Measurements from ENCODE around the gene ABCC11. TPM values are rescaled to one million over a fixed set of nuclear protein-coding genes. Genes with fewer than 3 reads are reported as not detected.

Gene ABCC11
- total and polyA plus RNA-seq, 2 experiments from 2014 or later = 0.10 TPM; not detected in 1

DNA sequence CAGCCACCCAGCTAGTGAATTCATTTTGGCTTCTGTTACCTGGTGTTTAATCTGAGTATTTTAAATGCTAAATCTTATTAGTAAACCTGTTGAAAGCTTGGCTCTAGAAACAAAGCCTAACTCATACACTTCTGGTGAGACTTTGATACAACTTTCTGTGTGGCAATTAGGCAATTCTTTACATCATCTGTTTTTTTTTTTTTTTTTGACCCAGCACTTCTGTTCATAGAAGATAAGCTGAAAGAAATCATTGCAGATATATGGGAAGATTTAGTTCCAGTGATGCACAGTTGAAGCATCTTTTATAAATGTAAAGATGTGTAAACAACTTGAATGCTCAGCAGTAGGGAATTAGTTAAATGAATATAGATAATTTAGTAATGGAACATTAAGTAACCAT, 21.7 kb upstream of the ABCC11 start:
- DNase-seq (ENCODE audit: low spot score) = no peak
- Mint-ChIP-seq H3K27me3 (ENCODE audit: insufficient read depth, low read depth, poor library complexity) (peaks cover 1% of the 10 kb centered on the region), H3K27ac (no peak overlapping the region), H3K4me3 (no peak overlapping the region), H3K9me3 (no peaks in the 10 kb centered on the region), H3K36me3 (ENCODE audit: low read depth) (peaks cover 13% of the 10 kb centered on the region), H3K4me1 (no peaks in the 10 kb centered on the region)
- no peaks in the 10 kb centered on the region for H3K4me1 ChIP-seq (ENCODE audit: insufficient read depth)
- H3K4me2 ChIP-seq = no peak overlapping the region
- no peaks in the 10 kb centered on the region for H3F3A ChIP-seq (replicated peaks; ENCODE audit: low read depth)
- TF ChIP-seq NANOG (IDR thresholded peaks at IDR 0.05; ENCODE audit: borderline replicate concordance) (no peak), STAT1 (IDR thresholded peaks at IDR 0.05; ENCODE audit: unreplicated experiment) (no peak), CREB1 (CRISPR knock-in tag; IDR thresholded peaks at IDR 0.05; ENCODE audit: low read depth) (no peak), ZNF331 (CRISPR knock-in tag; IDR thresholded peaks at IDR 0.05; ENCODE audit: low read depth) (no peak), EZH2 (IDR thresholded peaks at IDR 0.05; ENCODE audit: low read depth, unreplicated experiment) (no peak), ZNF114 (CRISPR knock-in tag; IDR thresholded peaks at IDR 0.05) (no peak), EZH2phosphoT487 (IDR thresholded peaks at IDR 0.05; ENCODE audit: unreplicated experiment) (no peak), JUNB (IDR thresholded peaks at IDR 0.05; ENCODE audit: unreplicated experiment) (no peak)
- TF ChIP-seq, protein P1, sequence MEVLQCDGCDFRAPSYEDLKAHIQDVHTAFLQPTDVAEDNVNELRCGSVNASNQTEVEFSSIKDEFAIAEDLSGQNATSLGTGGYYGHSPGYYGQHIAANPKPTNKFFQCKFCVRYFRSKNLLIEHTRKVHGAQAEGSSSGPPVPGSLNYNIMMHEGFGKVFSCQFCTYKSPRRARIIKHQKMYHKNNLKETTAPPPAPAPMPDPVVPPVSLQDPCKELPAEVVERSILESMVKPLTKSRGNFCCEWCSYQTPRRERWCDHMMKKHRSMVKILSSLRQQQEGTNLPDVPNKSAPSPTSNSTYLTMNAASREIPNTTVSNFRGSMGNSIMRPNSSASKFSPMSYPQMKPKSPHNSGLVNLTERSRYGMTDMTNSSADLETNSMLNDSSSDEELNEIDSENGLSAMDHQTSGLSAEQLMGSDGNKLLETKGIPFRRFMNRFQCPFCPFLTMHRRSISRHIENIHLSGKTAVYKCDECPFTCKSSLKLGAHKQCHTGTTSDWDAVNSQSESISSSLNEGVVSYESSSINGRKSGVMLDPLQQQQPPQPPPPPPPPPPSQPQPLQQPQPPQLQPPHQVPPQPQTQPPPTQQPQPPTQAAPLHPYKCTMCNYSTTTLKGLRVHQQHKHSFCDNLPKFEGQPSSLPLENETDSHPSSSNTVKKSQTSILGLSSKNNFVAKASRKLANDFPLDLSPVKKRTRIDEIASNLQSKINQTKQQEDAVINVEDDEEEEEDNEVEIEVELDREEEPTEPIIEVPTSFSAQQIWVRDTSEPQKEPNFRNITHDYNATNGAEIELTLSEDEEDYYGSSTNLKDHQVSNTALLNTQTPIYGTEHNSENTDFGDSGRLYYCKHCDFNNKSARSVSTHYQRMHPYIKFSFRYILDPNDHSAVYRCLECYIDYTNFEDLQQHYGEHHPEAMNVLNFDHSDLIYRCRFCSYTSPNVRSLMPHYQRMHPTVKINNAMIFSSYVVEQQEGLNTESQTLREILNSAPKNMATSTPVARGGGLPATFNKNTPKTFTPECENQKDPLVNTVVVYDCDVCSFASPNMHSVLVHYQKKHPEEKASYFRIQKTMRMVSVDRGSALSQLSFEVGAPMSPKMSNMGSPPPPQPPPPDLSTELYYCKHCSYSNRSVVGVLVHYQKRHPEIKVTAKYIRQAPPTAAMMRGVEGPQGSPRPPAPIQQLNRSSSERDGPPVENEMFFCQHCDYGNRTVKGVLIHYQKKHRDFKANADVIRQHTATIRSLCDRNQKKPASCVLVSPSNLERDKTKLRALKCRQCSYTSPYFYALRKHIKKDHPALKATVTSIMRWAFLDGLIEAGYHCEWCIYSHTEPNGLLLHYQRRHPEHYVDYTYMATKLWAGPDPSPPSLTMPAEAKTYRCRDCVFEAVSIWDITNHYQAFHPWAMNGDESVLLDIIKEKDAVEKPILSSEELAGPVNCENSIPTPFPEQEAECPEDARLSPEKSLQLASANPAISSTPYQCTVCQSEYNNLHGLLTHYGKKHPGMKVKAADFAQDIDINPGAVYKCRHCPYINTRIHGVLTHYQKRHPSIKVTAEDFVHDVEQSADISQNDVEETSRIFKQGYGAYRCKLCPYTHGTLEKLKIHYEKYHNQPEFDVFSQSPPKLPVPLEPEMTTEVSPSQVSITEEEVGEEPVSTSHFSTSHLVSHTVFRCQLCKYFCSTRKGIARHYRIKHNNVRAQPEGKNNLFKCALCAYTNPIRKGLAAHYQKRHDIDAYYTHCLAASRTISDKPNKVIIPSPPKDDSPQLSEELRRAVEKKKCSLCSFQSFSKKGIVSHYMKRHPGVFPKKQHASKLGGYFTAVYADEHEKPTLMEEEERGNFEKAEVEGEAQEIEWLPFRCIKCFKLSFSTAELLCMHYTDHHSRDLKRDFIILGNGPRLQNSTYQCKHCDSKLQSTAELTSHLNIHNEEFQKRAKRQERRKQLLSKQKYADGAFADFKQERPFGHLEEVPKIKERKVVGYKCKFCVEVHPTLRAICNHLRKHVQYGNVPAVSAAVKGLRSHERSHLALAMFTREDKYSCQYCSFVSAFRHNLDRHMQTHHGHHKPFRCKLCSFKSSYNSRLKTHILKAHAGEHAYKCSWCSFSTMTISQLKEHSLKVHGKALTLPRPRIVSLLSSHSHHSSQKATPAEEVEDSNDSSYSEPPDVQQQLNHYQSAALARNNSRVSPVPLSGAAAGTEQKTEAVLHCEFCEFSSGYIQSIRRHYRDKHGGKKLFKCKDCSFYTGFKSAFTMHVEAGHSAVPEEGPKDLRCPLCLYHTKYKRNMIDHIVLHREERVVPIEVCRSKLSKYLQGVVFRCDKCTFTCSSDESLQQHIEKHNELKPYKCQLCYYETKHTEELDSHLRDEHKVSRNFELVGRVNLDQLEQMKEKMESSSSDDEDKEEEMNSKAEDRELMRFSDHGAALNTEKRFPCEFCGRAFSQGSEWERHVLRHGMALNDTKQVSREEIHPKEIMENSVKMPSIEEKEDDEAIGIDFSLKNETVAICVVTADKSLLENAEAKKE (CRISPR knock-in tag; IDR thresholded peaks at IDR 0.05) = no peak
- TF ChIP-seq, protein P2, sequence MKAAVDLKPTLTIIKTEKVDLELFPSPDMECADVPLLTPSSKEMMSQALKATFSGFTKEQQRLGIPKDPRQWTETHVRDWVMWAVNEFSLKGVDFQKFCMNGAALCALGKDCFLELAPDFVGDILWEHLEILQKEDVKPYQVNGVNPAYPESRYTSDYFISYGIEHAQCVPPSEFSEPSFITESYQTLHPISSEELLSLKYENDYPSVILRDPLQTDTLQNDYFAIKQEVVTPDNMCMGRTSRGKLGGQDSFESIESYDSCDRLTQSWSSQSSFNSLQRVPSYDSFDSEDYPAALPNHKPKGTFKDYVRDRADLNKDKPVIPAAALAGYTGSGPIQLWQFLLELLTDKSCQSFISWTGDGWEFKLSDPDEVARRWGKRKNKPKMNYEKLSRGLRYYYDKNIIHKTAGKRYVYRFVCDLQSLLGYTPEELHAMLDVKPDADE (IDR thresholded peaks at IDR 0.05) = no peak
- TF ChIP-seq, protein P3, sequence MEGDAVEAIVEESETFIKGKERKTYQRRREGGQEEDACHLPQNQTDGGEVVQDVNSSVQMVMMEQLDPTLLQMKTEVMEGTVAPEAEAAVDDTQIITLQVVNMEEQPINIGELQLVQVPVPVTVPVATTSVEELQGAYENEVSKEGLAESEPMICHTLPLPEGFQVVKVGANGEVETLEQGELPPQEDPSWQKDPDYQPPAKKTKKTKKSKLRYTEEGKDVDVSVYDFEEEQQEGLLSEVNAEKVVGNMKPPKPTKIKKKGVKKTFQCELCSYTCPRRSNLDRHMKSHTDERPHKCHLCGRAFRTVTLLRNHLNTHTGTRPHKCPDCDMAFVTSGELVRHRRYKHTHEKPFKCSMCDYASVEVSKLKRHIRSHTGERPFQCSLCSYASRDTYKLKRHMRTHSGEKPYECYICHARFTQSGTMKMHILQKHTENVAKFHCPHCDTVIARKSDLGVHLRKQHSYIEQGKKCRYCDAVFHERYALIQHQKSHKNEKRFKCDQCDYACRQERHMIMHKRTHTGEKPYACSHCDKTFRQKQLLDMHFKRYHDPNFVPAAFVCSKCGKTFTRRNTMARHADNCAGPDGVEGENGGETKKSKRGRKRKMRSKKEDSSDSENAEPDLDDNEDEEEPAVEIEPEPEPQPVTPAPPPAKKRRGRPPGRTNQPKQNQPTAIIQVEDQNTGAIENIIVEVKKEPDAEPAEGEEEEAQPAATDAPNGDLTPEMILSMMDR (conservative IDR thresholded peaks at IDR 0.05; ENCODE audit: low read depth in 2 of 2) = no peak
- TF ChIP-seq, protein P4, sequence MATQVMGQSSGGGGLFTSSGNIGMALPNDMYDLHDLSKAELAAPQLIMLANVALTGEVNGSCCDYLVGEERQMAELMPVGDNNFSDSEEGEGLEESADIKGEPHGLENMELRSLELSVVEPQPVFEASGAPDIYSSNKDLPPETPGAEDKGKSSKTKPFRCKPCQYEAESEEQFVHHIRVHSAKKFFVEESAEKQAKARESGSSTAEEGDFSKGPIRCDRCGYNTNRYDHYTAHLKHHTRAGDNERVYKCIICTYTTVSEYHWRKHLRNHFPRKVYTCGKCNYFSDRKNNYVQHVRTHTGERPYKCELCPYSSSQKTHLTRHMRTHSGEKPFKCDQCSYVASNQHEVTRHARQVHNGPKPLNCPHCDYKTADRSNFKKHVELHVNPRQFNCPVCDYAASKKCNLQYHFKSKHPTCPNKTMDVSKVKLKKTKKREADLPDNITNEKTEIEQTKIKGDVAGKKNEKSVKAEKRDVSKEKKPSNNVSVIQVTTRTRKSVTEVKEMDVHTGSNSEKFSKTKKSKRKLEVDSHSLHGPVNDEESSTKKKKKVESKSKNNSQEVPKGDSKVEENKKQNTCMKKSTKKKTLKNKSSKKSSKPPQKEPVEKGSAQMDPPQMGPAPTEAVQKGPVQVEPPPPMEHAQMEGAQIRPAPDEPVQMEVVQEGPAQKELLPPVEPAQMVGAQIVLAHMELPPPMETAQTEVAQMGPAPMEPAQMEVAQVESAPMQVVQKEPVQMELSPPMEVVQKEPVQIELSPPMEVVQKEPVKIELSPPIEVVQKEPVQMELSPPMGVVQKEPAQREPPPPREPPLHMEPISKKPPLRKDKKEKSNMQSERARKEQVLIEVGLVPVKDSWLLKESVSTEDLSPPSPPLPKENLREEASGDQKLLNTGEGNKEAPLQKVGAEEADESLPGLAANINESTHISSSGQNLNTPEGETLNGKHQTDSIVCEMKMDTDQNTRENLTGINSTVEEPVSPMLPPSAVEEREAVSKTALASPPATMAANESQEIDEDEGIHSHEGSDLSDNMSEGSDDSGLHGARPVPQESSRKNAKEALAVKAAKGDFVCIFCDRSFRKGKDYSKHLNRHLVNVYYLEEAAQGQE (IDR thresholded peaks at IDR 0.05; ENCODE audit: unreplicated experiment) = no peak
- no peak overlapping the region for H3K4me3 ChIP-seq
- H3K9me2 ChIP-seq (ENCODE audit: insufficient read depth) = no peaks in the 10 kb centered on the region
- H3K79me2 ChIP-seq (replicated peaks; ENCODE audit: insufficient read depth) = no peaks in the 10 kb centered on the region
- H3K27ac ChIP-seq (ENCODE audit: low read depth) = no peak overlapping the region
- H3K27me3 ChIP-seq (ENCODE audit: insufficient read depth) = no peaks in the 10 kb centered on the region
- H3K36me3 ChIP-seq (ENCODE audit: insufficient read depth) = no peaks in the 10 kb centered on the region
- H2AFZ ChIP-seq = no peak overlapping the region
- no peak for ATAC-seq
- no peaks in the 10 kb centered on the region; the same call in 1 of the 2 replicates for H4K20me1 ChIP-seq (replicated peaks; ENCODE audit: insufficient read depth)
